Adrenal gland (tissue), 12 donors: ENCODE results near the gene CYP39A1. TPM values are rescaled to one million over a fixed set of nuclear protein-coding genes. Genes with fewer than 3 reads are reported as not detected.

ENCODE experiments used
- DNase-seq, 7 donors: peaks; one replicate each; pipeline ENCODE4 v3.0.0-alpha.2; 2019 to 2020
- H3K27ac ChIP-seq, 5 donors: fragments of 200-600 bp; sonication (generic) in 4 of 5; 1 replicate in 3 of 5; 2 replicates in 2 of 5; pipeline versions ENCODE4 v1.5.1 to v1.8.0; 2016 to 2020; ENCODE audit warnings: mild to moderate bottlenecking in 1 of 5
- H3K27me3 ChIP-seq: fragments of 200-600 bp; 2 replicates; pipeline ENCODE4 v1.8.0; 2021
- H3K36me3 ChIP-seq, 2 donors: fragments of 200-600 bp; replicated peaks in 1 of 2; 1 replicate in 1 of 2; 2 replicates in 1 of 2; pipeline versions ENCODE4 v1.5.1 to v1.8.0; 2018 to 2022
- H3K4me1 ChIP-seq, 2 donors: fragments of 200-600 bp; replicated peaks in 1 of 2; 1 replicate in 1 of 2; 2 replicates in 1 of 2; pipeline versions ENCODE4 v1.5.1 to v1.8.0; 2018 to 2021
- H3K4me3 ChIP-seq, 4 donors: fragments of 200-600 bp; sonication (generic) in 3 of 4; one replicate each; pipeline ENCODE4 v1.5.1; 2016 to 2018
- H3K9me3 ChIP-seq, 3 donors: fragments of 200-600 bp; sonication (generic) in 1 of 3; replicated peaks in 1 of 3; 1 replicate in 2 of 3; 2 replicates in 1 of 3; pipeline versions ENCODE4 v1.5.1 to v1.8.0; 2016 to 2021
- POLR2A ChIP-seq, 2 donors: fragments of 450-650 bp; IDR thresholded peaks; one replicate each; pipeline ENCODE4 v1.6.1; 2017; ENCODE audit warnings: antibody characterized with exemption in 2 of 2, mild to moderate bottlenecking in 2 of 2, moderate library complexity in 1 of 2
- WGBS, 4 donors: extraction: QIAGEN DNeasy Blood & Tissue Kit in 2 of 4; methylation state at CpG; one replicate each; pipeline versions ENCODE4 v1.1.5 to v1.1.7; 2013 to 2017; 5-methylcytosine and 5-hydroxymethylcytosine counted together
- intact Hi-C, 2 donors: fragments of 100-400 bp; cut with DNase I; formaldehyde crosslinking; loops; one replicate each; pipeline versions ENCODE4 v1.14.1 to v1.15.0; 2022 to 2023
- polyA plus RNA-seq, 3 donors: library from polyadenylated mRNA; stranded (reverse); fragments of 200-250 nt in 2 of 3; fragments of 350-450 nt in 1 of 3; fragmentation: Illumina TruSeq in 1 of 3; extraction: RNeasy Lipid Tissue Mini Kit (QIAGEN cat#74804) in 1 of 3; gene quantifications; one replicate each; pipeline ENCODE4 v1.2.3, GENCODE V29; 2013 to 2014
- total RNA-seq, 9 donors: library from RNA; depleted of rRNA in 4 of 9; stranded (reverse); fragments of >200 nt in 4 of 9; fragments of 120-200 nt in 1 of 9; fragmentation: NEBNext Ultra II Directional in 1 of 9; extraction: Animal tissue kit (Norgen Biotek cat#: 25700) in 1 of 9; gene quantifications; one replicate each; pipeline versions ENCODE4 v1.1.0 to v1.2.4, GENCODE V29; 2013 to 2023
- TF ChIP-seq, protein P1 (sequence below), 6 experiments: fragments of 450-650 bp in 4 of 6; fragments of 200-600 bp in 2 of 6; sonication (generic) in 1 of 6; IDR thresholded peaks; 1 replicate in 5 of 6; 2 replicates in 1 of 6; pipeline versions ENCODE4 v1.5.1 to v1.8.0; 2016 to 2021; ENCODE audit warnings: antibody characterized with exemption in 6 of 6, mild to moderate bottlenecking in 2 of 6, moderate library complexity in 1 of 6
- donor health status: healthy with polysubstance abuse.
- donor health status: Bipolar disorder and iron deficiency.
- donor health status: DM: yes; HTN: yes; CAD: no.
- donor health status: DM: no; HTN: no; CAD: no.
- donor health status: DM: no; HTN: no; CAD: no.
- donor health status: DM: yes; HTN: yes; CAD: no.

Gene CYP39A1
- total and polyA plus RNA-seq, 12 donors = 0.63 to 11.3 (median 4.2) TPM

DNA sequence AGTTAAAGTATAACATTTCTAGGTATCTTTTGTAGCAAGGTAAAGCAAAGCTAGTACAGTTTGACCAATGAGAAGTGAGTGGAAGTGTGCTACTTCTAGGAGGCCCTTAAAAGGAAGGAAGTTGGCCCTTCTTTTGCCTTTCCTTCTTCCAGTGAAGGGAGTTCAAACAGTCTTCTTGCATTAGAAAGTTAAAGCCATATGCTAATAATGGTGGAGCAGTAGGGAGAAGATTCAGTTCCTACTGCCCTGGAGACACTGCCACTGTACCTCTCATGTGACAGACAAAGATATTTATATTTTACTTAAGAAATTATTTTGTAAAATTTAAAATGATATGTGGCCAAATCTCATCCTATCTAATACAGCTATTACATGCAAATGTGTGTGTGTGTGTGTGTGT lies 135.4 kb downstream of the CYP39A1 start:
- no peak for DNase-seq
- Histone ChIP-seq H3K27ac (no peak overlapping the region), H3K4me1 (no peaks in the 10 kb centered on the region), H3K4me3 (no peak overlapping the region), H3K36me3 (no peaks in the 10 kb centered on the region), H3K9me3 (no peaks in the 10 kb centered on the region), H3K27me3 (no peaks in the 10 kb centered on the region)
- TF ChIP-seq, protein P1, sequence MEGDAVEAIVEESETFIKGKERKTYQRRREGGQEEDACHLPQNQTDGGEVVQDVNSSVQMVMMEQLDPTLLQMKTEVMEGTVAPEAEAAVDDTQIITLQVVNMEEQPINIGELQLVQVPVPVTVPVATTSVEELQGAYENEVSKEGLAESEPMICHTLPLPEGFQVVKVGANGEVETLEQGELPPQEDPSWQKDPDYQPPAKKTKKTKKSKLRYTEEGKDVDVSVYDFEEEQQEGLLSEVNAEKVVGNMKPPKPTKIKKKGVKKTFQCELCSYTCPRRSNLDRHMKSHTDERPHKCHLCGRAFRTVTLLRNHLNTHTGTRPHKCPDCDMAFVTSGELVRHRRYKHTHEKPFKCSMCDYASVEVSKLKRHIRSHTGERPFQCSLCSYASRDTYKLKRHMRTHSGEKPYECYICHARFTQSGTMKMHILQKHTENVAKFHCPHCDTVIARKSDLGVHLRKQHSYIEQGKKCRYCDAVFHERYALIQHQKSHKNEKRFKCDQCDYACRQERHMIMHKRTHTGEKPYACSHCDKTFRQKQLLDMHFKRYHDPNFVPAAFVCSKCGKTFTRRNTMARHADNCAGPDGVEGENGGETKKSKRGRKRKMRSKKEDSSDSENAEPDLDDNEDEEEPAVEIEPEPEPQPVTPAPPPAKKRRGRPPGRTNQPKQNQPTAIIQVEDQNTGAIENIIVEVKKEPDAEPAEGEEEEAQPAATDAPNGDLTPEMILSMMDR (IDR thresholded peaks at IDR 0.05) = no peak
- no peak for TF ChIP-seq POLR2A (IDR thresholded peaks at IDR 0.05)
- intact Hi-C loops = no loop called here

DNA sequence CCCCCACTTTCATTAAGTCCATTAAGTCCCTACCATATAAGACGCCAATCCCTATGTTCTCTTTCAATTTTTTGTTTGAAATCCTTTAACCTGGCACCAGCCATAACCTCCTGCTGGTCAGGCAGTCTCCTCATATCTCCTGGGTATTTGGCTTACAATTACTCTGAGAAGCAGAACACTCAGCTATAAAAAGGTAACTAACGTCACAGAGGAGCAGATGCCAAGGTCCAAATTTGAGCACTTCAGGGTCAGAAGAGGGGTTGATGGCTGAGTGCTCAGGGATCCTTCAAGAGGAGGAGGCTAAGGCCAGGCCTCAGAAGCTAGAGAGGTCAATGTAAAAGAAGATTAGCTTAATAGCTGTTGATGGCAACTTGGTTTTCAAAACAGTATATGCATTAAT lies 139.1 kb downstream of the CYP39A1 start:
- Histone ChIP-seq H3K4me1 (no peaks in the 10 kb centered on the region), H3K36me3 (no peaks in the 10 kb centered on the region), H3K4me3 (no peak overlapping the region), H3K27ac (no peak overlapping the region), H3K9me3 (no peaks in the 10 kb centered on the region), H3K27me3 (no peaks in the 10 kb centered on the region)
- TF ChIP-seq, protein P1 (IDR thresholded peaks at IDR 0.05) = no peak
- TF ChIP-seq POLR2A (IDR thresholded peaks at IDR 0.05) = no peak
- 65 to 74% (median 68%) methylated on average over 2 of the region's 2 CpGs for WGBS, 4 donors
- intact Hi-C loops = no loop called here
- DNase-seq = no peak

DNA sequence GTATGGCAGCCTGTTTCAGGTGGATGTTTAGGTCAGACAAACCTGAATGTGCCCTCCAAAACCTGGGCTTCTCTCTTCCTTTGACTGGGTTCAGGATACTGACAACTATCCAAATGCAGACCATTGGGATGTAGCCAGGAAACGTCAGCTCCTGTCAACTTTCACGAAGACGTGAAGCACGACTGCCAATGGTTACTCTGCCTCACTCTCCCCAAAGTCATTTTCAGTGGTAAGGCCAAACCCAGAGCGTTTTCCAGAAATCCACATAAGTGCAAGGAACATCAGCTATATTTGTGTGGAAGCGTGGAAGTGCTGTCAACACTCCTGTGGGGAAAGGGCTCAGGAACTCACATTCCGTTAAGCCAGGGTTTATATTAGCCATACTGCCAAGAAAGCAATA lies 141.3 kb downstream of the CYP39A1 start:
- no peaks in the 10 kb centered on the region for H3K36me3 ChIP-seq

DNA sequence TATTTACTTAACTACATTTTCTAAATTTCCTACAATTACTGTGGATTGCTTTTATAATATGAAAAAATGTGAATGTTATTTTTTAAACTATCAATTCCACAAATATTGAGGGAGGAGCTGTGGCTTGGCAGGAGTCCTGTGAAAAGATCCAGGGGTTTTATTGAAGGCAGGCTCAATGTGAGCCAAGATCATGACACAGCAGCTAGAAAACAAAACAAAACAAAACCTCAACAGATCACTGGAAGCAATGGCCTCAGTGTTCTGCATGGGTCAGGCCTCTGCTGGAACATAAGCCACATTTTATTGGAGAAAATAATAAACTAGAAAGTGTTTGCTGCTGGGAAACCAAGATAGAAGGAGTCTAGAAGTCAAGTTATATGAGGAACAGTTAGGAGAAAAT lies 142.0 kb downstream of the CYP39A1 start:
- Histone ChIP-seq H3K36me3 (no peaks in the 10 kb centered on the region), H3K27me3 (no peaks in the 10 kb centered on the region), H3K4me3 (no peak overlapping the region), H3K9me3 (no peaks in the 10 kb centered on the region), H3K27ac (no peak overlapping the region), H3K4me1 (no peaks in the 10 kb centered on the region)
- TF ChIP-seq, protein P1 (IDR thresholded peaks at IDR 0.05) = no peak
- no peak for TF ChIP-seq POLR2A (IDR thresholded peaks at IDR 0.05)
- intact Hi-C loops = no loop called here
- peak in 6 of 7 donors; percentile 10 to 59 (median 22) for DNase-seq

More for the DNA sequence above, 141.3 kb downstream of the CYP39A1 start:
- WGBS, 4 donors = 84 to 100% (median 88%) methylated on average over 7 of the region's 7 CpGs
- H3K9me3 ChIP-seq = no peaks in the 10 kb centered on the region
- no peak overlapping the region for H3K27ac ChIP-seq
- intact Hi-C loops = no loop called here
- DNase-seq = no peak
- TF ChIP-seq, protein P1 (IDR thresholded peaks at IDR 0.05) = no peak
- TF ChIP-seq POLR2A (IDR thresholded peaks at IDR 0.05) = no peak
- no peaks in the 10 kb centered on the region for H3K27me3 ChIP-seq
- no peak overlapping the region for H3K4me3 ChIP-seq
- no peaks in the 10 kb centered on the region for H3K4me1 ChIP-seq
